ENCODE results near the gene G6PC1. TPM values are rescaled to one million over a fixed set of nuclear protein-coding genes. Genes with fewer than 3 reads are reported as not detected.
"Not testable (repeated sequence)": the region's sequence is repeated elsewhere in the genome, so short reads cannot be mapped to it uniquely, and the experiment has no call there.

The G6PC1 gene
- total RNA-seq, 1 donor from 2014 or later = not detected

DNA sequence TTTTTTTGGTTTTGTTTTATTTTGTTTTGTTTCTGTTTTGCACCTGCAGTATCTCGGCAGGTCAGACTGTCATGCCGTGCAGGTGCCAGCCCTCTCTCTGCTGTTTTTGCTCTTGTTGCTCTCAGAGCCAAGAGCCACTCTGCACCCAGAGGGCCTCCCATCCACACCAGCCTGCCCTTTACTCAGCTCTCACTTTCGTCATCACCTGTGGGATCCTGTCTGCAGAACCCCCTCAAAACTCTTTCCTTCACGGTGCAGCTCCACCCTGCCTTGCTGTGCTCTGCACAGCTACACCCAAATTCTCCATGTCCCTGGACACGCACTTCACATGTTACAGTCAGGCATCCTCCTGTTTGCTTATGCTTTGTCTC is 47.0 kb upstream of the G6PC1 start:
- peak overlapping the region; percentile 53 for H3K4me3 ChIP-seq
- H3K27ac ChIP-seq = peak overlapping the region; percentile 85
- H3K36me3 ChIP-seq = no peaks in the 10 kb centered on the region
- DNase-seq (peak; percentile 13), ATAC-seq (no peak)
- peaks cover 11% of the 10 kb centered on the region for H3K4me1 ChIP-seq
- no peaks in the 10 kb centered on the region for H3K9me3 ChIP-seq
- TF ChIP-seq, protein P1, sequence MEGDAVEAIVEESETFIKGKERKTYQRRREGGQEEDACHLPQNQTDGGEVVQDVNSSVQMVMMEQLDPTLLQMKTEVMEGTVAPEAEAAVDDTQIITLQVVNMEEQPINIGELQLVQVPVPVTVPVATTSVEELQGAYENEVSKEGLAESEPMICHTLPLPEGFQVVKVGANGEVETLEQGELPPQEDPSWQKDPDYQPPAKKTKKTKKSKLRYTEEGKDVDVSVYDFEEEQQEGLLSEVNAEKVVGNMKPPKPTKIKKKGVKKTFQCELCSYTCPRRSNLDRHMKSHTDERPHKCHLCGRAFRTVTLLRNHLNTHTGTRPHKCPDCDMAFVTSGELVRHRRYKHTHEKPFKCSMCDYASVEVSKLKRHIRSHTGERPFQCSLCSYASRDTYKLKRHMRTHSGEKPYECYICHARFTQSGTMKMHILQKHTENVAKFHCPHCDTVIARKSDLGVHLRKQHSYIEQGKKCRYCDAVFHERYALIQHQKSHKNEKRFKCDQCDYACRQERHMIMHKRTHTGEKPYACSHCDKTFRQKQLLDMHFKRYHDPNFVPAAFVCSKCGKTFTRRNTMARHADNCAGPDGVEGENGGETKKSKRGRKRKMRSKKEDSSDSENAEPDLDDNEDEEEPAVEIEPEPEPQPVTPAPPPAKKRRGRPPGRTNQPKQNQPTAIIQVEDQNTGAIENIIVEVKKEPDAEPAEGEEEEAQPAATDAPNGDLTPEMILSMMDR (IDR thresholded peaks at IDR 0.05) = no peak
- intact Hi-C loops (cut with DNase I) = no loop called here
- no peaks in the 10 kb centered on the region for H3K27me3 ChIP-seq

DNA sequence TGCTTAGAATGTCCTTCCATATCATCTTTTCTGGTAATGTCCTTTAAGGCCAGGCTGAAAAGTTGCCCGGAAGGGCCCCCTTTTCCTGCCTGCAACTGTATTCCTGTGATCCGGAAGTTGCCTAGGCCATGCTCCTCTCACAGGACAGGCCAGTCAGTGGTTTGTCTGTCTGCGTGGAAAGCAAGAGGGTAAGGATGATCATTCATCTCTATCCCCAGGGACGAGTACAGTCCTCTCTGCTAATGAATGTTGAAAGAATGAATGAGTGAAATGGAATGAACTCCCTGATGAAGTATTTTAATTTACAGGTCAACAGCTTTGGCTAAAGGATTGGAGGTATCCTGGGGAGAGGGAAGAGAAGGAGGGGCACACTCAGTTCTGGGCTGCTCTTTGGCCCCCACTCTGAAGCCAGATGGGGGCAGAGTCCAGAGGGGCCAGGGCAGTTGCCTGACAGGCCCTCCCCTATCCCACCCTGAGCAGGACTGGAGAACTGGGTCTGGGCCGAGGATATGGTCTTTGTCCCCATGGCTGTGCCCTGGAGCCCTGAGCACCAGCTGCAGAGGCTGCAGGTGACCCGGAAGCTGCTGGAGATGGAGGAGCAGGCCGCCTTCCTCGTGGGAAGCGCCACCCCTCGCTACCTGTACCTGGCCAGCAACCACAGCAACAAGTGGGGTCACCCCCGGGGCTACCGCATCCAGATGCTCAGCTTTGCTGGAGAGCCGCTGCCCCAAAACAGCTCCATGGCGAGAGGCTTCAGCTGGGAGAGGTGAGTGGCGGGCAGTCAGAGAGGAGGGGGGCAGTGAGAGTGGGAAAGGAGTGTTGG is 46.4 kb upstream of the G6PC1 start:
- H3K27me3 ChIP-seq = no peaks in the 10 kb centered on the region
- peaks cover 11% of the 10 kb centered on the region for H3K4me1 ChIP-seq
- TF ChIP-seq, protein P1 (IDR thresholded peaks at IDR 0.05) = no peak
- H3K4me3 ChIP-seq = peak overlapping the region; percentile 53
- DNase-seq = peak; percentile 52
- H3K36me3 ChIP-seq = no peaks in the 10 kb centered on the region
- no peak overlapping the region for H3K27ac ChIP-seq
- H3K9me3 ChIP-seq = no peaks in the 10 kb centered on the region
- no peak for ATAC-seq
- intact Hi-C loops (cut with DNase I) = no loop called here

DNA sequence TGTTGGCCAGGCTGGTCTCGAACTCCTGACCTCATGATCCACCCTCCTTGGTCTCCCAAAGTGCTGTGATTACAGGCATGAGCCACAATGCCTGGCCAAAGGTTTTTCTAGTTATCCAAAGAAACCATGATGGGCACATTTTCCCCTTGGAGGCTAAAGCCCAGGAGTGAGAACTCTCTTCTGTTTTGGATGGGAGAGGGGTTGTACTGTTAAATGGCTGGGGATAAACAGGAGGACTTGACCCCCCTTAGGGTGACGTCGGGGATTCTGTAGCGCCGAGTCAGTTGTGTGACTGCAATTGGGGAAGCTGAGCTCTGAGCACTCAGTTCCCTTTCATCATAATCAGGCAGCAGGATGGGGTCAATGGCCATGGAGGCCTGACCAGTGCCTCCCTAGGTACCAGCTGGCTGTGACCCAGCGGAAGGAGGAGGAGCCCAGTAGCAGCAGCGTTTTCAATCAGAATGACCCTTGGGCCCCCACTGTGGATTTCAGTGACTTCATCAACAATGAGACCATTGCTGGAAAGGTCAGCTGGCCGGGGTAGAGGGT is 45.5 kb upstream of the G6PC1 start:
- DNase-seq = peak; percentile 54
- H3K36me3 ChIP-seq = no peaks in the 10 kb centered on the region
- no peaks in the 10 kb centered on the region for H3K27me3 ChIP-seq
- H3K4me1 ChIP-seq = peaks cover 4% of the 10 kb centered on the region
- peak; percentile 50 for ATAC-seq
- H3K9me3 ChIP-seq = no peaks in the 10 kb centered on the region
- H3K27ac ChIP-seq = peak overlapping the region; percentile 58
- TF ChIP-seq, protein P1 (IDR thresholded peaks at IDR 0.05) = no peak
- H3K4me3 ChIP-seq = peak overlapping the region; percentile 53
- intact Hi-C loops (cut with DNase I) = no loop called here

DNA sequence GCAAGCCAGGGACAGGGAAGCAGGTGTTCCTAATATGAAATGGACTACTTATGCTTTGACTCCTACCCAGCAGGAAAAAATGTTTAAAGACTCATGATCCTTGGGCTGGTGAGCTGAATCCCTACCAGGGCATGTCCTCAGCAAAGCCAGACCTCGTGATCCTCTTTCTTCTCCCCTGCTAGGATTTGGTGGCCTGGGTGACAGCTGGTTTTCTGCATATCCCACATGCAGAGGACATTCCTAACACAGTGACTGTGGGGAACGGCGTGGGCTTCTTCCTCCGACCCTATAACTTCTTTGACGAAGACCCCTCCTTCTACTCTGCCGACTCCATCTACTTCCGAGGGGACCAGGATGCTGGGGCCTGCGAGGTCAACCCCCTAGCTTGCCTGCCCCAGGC is 44.5 kb upstream of the G6PC1 start:
- H3K27me3 ChIP-seq; intact Hi-C loops (cut with DNase I); H3K36me3 ChIP-seq; H3K4me1 ChIP-seq; H3K9me3 ChIP-seq: not testable (repeated sequence)
- DNase-seq = peak; percentile 33
- Histone ChIP-seq H3K4me3 (peak overlapping the region; percentile 53), H3K27ac (peak overlapping the region; percentile 58)
- ATAC-seq = peak; percentile 29

DNA sequence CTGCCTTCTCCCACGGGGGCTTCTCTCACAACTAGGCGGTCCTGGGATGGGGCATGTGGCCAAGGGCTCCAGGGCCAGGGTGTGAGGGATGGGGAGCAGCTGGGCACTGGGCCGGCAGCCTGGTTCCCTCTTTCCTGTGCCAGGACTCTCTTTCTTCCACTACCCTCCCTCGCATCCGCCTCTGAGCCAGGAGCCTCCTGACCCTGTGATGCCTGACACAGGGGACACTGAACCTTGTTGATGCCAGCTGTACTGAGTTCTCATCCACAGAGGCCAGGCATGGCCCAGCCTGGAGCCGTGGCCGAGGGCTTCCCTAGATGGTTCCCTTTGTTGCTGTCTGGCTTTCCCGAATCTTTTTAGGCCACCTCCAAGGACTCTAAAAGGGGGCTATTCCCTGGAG is 44.1 kb upstream of the G6PC1 start:
- intact Hi-C loops (cut with DNase I); H3K9me3 ChIP-seq; H3K36me3 ChIP-seq; H3K27me3 ChIP-seq; H3K4me1 ChIP-seq: not testable (repeated sequence)
- Histone ChIP-seq H3K27ac (peak overlapping the region; percentile 52), H3K4me3 (peak overlapping the region; percentile 3)
- ATAC-seq = peak; percentile 48
- peak; percentile 53 for DNase-seq

DNA sequence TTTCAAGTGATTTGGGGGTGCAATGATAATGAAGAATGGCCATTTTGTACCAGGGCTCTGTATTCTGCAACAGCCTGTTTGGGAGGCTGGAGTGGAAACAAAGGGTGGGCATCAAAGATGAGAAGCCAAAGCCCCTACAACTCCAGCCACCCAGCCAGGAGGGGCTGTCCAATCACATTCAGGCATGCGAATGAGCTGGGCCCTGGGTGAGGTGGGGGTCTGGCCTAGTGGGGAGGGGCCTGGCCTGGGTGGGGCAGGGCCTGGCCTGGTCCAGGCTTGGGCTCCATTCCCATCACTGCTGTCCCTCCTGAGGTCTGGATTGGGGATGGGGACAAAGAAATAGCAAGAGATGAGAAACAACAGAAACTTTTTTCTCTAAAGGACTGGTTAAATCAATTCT is 43.2 kb upstream of the G6PC1 start:
- Histone ChIP-seq H3K27ac (peak overlapping the region; percentile 52), H3K27me3 (no peaks in the 10 kb centered on the region), H3K9me3 (no peaks in the 10 kb centered on the region), H3K36me3 (no peaks in the 10 kb centered on the region), H3K4me1 (no peaks in the 10 kb centered on the region), H3K4me3 (no peak overlapping the region)
- DNase-seq (peak; percentile 26), ATAC-seq (no peak)
- TF ChIP-seq, protein P1 (IDR thresholded peaks at IDR 0.05) = no peak
- intact Hi-C loops (cut with DNase I) = no loop called here

Measured in upper lobe of right lung (tissue), 1 donor.